ENCODE measurements around the gene ELOVL5.

Gene ELOVL5

GRCh38 chr6:53322188-53323029 is 26.3 kb downstream of the ELOVL5 start:
- no peak for TF ChIP-seq CTCF (IDR thresholded peaks at IDR 0.05)

- no peak for TF ChIP-seq CTCF (IDR thresholded peaks at IDR 0.05)
Measured at GRCh38 chr6:53321701-53322100, 27.0 kb downstream of the ELOVL5 start.

- no peak for TF ChIP-seq CTCF (IDR thresholded peaks at IDR 0.05)
Measured at GRCh38 chr6:53320964-53321363, 27.8 kb downstream of the ELOVL5 start.

GRCh38 chr6:53318429-53318828 is 30.3 kb downstream of the ELOVL5 start:
- TF ChIP-seq CTCF (IDR thresholded peaks at IDR 0.05) = no peak

GRCh38 chr6:53317861-53318260 is 30.9 kb downstream of the ELOVL5 start:
- no peak for TF ChIP-seq CTCF (IDR thresholded peaks at IDR 0.05)

- no peak for TF ChIP-seq CTCF (IDR thresholded peaks at IDR 0.05)
Measured at GRCh38 chr6:53316142-53316541, 32.6 kb downstream of the ELOVL5 start.

GRCh38 chr6:53315086-53315724 is 33.5 kb downstream of the ELOVL5 start:
- no peak for TF ChIP-seq CTCF (IDR thresholded peaks at IDR 0.05)
